ENCODE data around the gene RPL22.

RPL22 gene

DNA sequence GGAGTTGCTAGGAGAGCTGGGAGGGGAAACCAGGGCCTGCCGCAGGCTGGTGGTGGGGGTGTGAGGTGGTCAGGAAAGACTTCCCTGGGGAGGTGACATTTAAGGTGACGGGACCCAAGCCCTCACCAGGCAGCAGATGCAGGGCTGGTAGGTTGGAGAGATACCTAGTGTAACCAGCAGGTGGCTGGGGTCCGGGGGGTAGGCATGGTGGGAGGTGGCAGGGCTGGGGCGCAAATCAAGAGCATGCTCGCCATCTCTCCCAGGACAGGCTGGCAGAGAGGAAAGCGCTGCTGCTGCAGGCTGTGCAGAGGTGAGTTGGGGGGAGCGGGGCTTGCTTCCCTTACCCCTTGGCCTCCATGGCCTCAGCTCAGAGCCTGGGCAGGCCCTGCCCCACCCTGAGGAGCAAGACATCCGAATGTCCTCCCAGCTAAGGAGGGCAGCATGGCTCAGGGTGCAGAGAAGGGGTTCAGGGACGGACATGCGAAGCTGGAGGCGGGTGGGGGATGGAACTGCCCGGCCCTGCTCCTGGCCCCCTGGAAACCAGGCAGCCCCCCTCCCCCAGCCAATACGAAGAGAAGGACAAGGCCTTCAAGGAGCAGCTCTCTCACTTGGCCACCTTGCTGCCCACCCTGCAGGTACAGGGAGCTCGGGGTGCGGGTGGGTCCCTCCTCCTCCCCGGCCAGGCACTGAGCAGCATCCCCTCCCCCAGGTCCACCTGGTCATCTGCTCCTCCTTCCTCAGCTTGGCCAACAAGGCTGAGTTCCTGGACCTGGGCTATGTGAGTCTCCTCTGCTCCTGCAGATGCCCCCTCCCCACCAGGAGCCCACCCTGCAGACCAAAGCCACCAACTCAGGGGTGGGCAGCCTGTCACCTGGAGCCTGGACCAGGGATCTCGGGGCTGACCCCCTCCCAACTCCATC, 10.5 kb upstream of the RPL22 start:
- DNase-seq: no peak
- Histone ChIP-seq H3K4me1 (ENCODE audit: low read length) (no peaks in the 10 kb centered on the region), H3K9me2 (replicated peaks; ENCODE audit: insufficient read depth, low read length) (no peaks in the 10 kb centered on the region), H3K27ac (ENCODE audit: low read length) (no peak overlapping the region), H4K20me1 (ENCODE audit: insufficient read depth, low read length) (no peaks in the 10 kb centered on the region), H3K79me2 (ENCODE audit: low read length) (no peaks in the 10 kb centered on the region), H2AFZ (ENCODE audit: low read length) (no peak overlapping the region), H3K27me3 (replicated peaks; ENCODE audit: insufficient read depth, low read length) (peaks cover 40% of the 10 kb centered on the region), H3K36me3 (replicated peaks; ENCODE audit: insufficient read depth, low read length) (no peaks in the 10 kb centered on the region), H3K9me3 (replicated peaks; ENCODE audit: insufficient read depth, low read length) (no peaks in the 10 kb centered on the region), H3K4me3 (ENCODE audit: low read length) (no peak overlapping the region), H3K4me2 (ENCODE audit: low read depth, low read length) (no peak overlapping the region), H3F3A (ENCODE audit: insufficient read depth, low read length) (no peaks in the 10 kb centered on the region), H3K9ac (ENCODE audit: low read length) (no peak overlapping the region)
- no peak for TF ChIP-seq EZH2 (optimal IDR thresholded peaks at IDR 0.05; ENCODE audit: low read depth, low read length)
- TF ChIP-seq, protein P1, sequence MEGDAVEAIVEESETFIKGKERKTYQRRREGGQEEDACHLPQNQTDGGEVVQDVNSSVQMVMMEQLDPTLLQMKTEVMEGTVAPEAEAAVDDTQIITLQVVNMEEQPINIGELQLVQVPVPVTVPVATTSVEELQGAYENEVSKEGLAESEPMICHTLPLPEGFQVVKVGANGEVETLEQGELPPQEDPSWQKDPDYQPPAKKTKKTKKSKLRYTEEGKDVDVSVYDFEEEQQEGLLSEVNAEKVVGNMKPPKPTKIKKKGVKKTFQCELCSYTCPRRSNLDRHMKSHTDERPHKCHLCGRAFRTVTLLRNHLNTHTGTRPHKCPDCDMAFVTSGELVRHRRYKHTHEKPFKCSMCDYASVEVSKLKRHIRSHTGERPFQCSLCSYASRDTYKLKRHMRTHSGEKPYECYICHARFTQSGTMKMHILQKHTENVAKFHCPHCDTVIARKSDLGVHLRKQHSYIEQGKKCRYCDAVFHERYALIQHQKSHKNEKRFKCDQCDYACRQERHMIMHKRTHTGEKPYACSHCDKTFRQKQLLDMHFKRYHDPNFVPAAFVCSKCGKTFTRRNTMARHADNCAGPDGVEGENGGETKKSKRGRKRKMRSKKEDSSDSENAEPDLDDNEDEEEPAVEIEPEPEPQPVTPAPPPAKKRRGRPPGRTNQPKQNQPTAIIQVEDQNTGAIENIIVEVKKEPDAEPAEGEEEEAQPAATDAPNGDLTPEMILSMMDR (IDR thresholded peaks at IDR 0.05; ENCODE audit: low read length): peak; percentile 19

DNA sequence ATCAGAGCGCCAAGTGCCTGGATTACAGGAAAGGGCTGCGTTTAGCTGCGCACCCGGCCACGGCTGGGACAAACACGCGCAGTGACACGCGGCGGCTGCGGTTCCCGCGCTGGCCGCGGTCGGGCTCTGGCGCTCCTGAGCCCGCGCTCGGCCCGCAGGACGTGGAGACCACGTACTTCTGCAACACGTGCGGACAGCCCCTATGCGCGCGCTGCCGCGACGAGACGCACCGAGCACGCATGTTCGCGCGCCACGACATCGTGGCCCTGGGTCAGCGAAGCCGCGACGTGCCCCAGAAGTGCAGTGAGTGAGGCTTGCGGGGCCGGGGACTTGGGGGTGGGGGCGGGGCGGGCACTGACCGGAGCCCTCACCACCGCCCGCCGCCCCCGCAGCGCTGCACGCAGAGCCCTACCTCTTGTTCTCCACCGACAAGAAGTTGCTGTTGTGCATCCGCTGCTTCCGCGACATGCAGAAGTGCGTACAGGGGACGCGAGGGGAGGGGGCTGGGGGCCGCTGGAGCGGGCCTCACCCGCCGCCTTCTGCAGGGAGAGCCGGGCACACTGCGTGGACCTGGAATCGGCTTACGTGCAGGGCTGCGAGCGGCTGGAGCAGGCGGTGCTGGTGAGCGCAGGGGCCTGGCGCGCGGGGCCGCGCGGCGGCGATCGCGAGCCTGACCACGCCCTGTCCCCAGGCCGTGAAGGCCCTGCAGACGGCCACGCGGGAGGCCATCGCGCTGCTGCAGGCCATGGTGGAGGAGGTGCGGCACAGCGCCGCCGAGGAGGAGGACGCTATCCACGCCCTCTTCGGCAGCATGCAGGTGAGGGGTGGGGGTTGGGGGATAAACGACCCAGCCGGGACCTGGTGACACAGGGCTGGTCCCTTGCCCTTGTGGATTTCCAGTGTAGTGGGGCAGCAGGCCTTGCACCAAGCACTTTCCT, 9.6 kb upstream of the RPL22 start:
- no peak overlapping the region for H3K9ac ChIP-seq (ENCODE audit: low read length)
- H3K9me2 ChIP-seq (replicated peaks; ENCODE audit: insufficient read depth, low read length): no peaks in the 10 kb centered on the region
- H3K27ac ChIP-seq (ENCODE audit: low read length): no peak overlapping the region
- H3F3A ChIP-seq (ENCODE audit: insufficient read depth, low read length): no peaks in the 10 kb centered on the region
- no peaks in the 10 kb centered on the region for H4K20me1 ChIP-seq (ENCODE audit: insufficient read depth, low read length)
- H3K36me3 ChIP-seq (replicated peaks; ENCODE audit: insufficient read depth, low read length): no peaks in the 10 kb centered on the region
- H3K79me2 ChIP-seq (ENCODE audit: low read length): no peaks in the 10 kb centered on the region
- no peak for TF ChIP-seq EZH2phosphoT487 (IDR thresholded peaks at IDR 0.05; ENCODE audit: low read length)
- TF ChIP-seq EZH2 (optimal IDR thresholded peaks at IDR 0.05; ENCODE audit: low read depth, low read length): no peak
- TF ChIP-seq, protein P1 (IDR thresholded peaks at IDR 0.05; ENCODE audit: low read length): no peak
- H2AFZ ChIP-seq (ENCODE audit: low read length): no peak overlapping the region
- H3K4me2 ChIP-seq (ENCODE audit: low read depth, low read length): no peak overlapping the region
- H3K27me3 ChIP-seq (replicated peaks; ENCODE audit: insufficient read depth, low read length): peaks cover 37% of the 10 kb centered on the region
- H3K4me1 ChIP-seq (ENCODE audit: low read length): no peaks in the 10 kb centered on the region
- DNase-seq: no peak
- no peak overlapping the region for H3K4me3 ChIP-seq (ENCODE audit: low read length)
- H3K9me3 ChIP-seq (replicated peaks; ENCODE audit: insufficient read depth, low read length): no peaks in the 10 kb centered on the region

DNA sequence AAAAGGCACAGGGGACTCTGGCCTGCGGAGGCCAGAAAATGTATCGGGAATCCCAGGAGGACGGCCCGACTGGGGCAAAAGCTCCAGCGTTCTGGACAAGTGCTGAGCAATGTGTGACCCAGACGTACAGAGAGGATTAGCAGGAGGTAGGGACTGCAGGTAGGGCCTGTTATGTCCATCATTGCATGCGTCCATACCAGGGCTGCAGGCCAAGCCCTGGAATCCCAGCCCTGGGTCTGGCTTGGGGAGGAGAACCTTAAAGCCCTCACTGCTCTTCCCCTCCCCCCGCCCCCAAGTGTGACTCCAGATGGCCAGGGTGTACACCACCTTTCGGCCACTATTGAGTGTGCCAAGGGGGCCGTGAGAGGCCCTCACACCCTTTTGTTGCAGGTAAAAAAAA, 8.5 kb upstream of the RPL22 start:
- Histone ChIP-seq H3K9me3 (replicated peaks; ENCODE audit: insufficient read depth, low read length) (no peaks in the 10 kb centered on the region), H3K4me3 (ENCODE audit: low read length) (no peak overlapping the region), H4K20me1 (ENCODE audit: insufficient read depth, low read length) (no peaks in the 10 kb centered on the region), H3K9me2 (replicated peaks; ENCODE audit: insufficient read depth, low read length) (no peaks in the 10 kb centered on the region), H3F3A (ENCODE audit: insufficient read depth, low read length) (no peaks in the 10 kb centered on the region), H3K79me2 (ENCODE audit: low read length) (no peaks in the 10 kb centered on the region), H3K36me3 (replicated peaks; ENCODE audit: insufficient read depth, low read length) (no peaks in the 10 kb centered on the region), H3K4me1 (ENCODE audit: low read length) (no peaks in the 10 kb centered on the region), H3K27ac (ENCODE audit: low read length) (no peak overlapping the region), H3K4me2 (ENCODE audit: low read depth, low read length) (no peak overlapping the region), H3K9ac (ENCODE audit: low read length) (no peak overlapping the region), H3K27me3 (replicated peaks; ENCODE audit: insufficient read depth, low read length) (peaks cover 33% of the 10 kb centered on the region), H2AFZ (ENCODE audit: low read length) (no peak overlapping the region)
- DNase-seq: no peak
- TF ChIP-seq EZH2 (optimal IDR thresholded peaks at IDR 0.05; ENCODE audit: low read depth, low read length) (no peak), EZH2phosphoT487 (IDR thresholded peaks at IDR 0.05; ENCODE audit: low read length) (no peak)
- TF ChIP-seq, protein P1 (IDR thresholded peaks at IDR 0.05; ENCODE audit: low read length): no peak

All from MM.1S (cell line).